ENCODE results near the gene MYADML2.

DNA sequence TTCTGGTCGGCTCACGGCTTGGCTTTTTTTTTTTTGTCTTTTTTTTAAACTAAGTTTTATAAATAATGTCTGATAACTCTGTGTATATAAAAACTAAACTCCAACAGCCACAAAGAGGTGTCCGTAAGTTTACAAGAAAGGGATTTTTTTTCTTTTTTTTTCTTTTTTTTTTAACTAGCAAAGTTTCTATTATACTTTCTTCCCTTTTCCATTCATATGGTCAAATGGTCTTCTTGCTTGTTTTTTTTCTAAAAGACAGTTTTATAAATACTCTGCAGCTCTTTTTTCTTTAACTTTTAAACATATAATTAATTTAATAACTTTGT lies 25.5 kb downstream of the MYADML2 start:
- TF ChIP-seq SRF (IDR thresholded peaks at IDR 0.05; ENCODE audit: low read depth, low read length) (no peak), POLR2A (IDR thresholded peaks at IDR 0.05; ENCODE audit: control extremely low read depth in 1 of 2, low read depth in 2 of 2, low read length in 2 of 2) (no peak), RNF2 (IDR thresholded peaks at IDR 0.05; ENCODE audit: borderline replicate concordance, low read depth, low read length, missing control alignments, poor library complexity, severe bottlenecking) (no peak)
- TF ChIP-seq, protein P1, sequence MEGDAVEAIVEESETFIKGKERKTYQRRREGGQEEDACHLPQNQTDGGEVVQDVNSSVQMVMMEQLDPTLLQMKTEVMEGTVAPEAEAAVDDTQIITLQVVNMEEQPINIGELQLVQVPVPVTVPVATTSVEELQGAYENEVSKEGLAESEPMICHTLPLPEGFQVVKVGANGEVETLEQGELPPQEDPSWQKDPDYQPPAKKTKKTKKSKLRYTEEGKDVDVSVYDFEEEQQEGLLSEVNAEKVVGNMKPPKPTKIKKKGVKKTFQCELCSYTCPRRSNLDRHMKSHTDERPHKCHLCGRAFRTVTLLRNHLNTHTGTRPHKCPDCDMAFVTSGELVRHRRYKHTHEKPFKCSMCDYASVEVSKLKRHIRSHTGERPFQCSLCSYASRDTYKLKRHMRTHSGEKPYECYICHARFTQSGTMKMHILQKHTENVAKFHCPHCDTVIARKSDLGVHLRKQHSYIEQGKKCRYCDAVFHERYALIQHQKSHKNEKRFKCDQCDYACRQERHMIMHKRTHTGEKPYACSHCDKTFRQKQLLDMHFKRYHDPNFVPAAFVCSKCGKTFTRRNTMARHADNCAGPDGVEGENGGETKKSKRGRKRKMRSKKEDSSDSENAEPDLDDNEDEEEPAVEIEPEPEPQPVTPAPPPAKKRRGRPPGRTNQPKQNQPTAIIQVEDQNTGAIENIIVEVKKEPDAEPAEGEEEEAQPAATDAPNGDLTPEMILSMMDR (IDR thresholded peaks at IDR 0.05; ENCODE audit: control extremely low read depth in 1 of 3, insufficient read depth in 1 of 3, low read depth in 1 of 3, low read length in 3 of 3), result no peak
